GM13977 (cell line): ENCODE data around the gene CNTNAP2.

Source experiments
- DNase-seq: peaks from one replicate; pipeline ENCODE4 v3.0.0; 2012; ENCODE audit warnings: low spot score
- CTCF ChIP-seq: IDR thresholded peaks from 2 replicates; pipeline ENCODE4 v1.5.1; 2012; ENCODE audit warnings: mild to moderate bottlenecking, control low read depth; ENCODE audit not compliant: insufficient read depth; ENCODE audit errors: extremely low read depth, missing control alignments
- in situ Hi-C: fragments of 300-500 bp; cut with MboI; formaldehyde crosslinking; loops from one replicate; pipeline ENCODE4 v1.12.0; 2022; ENCODE audit warnings: low sequenced_read_pairs, low pct_unique_long_range_greater_than_20kb, mixed read lengths, inconsistent platforms; ENCODE audit not compliant: unreplicated experiment

CNTNAP2 gene

GRCh38 chr7:148385009-148385682 is 2268.5 kb downstream of the CNTNAP2 start:
- no peak for TF ChIP-seq CTCF
- no peak for DNase-seq
- in situ Hi-C loops = no loop called here

DNA sequence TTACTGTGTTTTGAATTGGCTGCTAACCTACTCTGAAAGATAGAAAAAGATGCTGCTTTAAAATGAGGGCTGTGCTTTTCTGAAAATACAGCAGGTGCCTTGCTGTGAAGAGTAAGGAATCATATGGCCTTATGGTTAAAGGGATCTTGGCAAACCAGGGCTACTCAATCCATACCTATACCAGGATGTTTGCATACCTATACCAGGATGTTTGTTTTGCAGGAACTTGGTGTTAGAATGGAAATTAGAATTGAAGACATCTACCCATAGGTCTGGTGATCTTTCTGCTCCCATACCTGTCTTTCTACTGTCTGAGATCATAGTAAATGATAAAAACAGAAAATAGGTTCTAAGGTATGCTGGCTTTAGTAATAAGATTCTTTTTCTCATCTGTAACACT is 2273.8 kb downstream of the CNTNAP2 start:
- in situ Hi-C loops = no loop called here
- no peak for DNase-seq
- no peak for TF ChIP-seq CTCF

- in situ Hi-C loops = no loop called here
- no peak for TF ChIP-seq CTCF
- no peak for DNase-seq
Observed at GRCh38 chr7:148391591-148391990, 2275.0 kb downstream of the CNTNAP2 start.

DNA sequence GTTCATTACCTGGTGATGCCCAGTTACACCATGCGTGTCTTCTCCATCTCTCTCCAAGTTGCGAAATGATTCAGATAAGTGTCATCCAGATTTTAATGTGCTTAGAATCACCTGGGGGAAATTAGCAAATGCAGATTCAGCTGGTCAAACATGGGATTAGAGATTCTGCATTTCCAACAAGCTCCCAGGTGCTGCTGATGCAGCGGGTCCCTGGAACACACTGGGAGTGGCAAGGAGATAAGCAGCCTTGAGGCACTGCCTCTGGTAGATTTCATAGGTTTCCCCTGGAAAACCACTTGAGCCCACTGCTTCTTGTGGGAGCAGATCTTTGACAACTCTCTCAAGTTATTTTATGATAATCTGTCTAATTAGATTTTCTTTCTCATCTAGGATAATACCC is 2278.0 kb downstream of the CNTNAP2 start:
- in situ Hi-C loops = no loop called here
- DNase-seq = no peak
- no peak for TF ChIP-seq CTCF

- in situ Hi-C loops = no loop called here
- no peak for DNase-seq
- TF ChIP-seq CTCF = no peak
Observed at GRCh38 chr7:148395352-148395811, 2278.8 kb downstream of the CNTNAP2 start.

DNA sequence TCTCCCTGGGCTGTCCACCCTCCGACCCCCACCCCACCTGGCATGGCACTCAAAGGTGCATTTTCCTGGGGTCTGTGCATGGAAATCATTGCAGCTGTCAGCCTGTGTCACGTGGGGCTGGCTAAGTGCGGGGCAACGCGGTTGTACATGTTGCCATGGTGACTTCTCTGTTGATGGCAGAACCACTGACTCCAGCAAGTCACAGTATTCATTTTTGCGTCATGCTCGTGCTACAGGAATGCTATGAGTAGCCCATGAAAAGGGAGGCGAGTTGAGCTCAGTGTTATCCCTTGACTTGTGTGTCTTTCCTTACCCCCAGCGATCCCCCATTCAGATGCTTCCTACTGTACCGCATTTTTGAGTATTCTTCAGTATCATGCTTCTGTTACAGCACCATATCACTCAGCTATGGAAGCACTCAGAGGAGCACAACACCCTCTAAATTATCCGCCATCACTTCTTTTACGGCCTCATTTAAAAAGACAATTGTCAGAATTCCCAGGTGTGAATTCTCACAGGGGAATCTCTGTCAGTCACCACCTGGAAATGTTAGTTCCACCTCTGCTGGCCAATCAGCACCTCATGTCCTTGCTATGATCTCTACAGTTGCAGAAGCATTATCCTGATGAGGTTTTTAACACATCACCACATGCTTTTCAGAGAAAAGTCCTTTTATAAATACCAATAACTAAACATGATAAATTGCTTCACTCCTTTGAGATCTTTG is 2279.6 kb downstream of the CNTNAP2 start:
- DNase-seq = no peak
- no peak for TF ChIP-seq CTCF
- in situ Hi-C loops = no loop called here
